Activated T-cell treated with anti-CD3 and anti-CD28 coated beads, Interleukin-2, amount 50 U/mL, for 48 hours (primary cell): ENCODE data around the gene COPS7A.

Experiments used
- DNase-seq, 2 experiments: peaks; one replicate each; pipeline ENCODE4 v3.0.0-alpha.2; 2020

Gene COPS7A

GRCh38 chr12:6771091-6771495 is 47.2 kb downstream of the COPS7A start:
- no peak for DNase-seq

GRCh38 chr12:6771509-6772330 is 47.9 kb downstream of the COPS7A start:
- DNase-seq: no peak

GRCh38 chr12:6772331-6772695 is 48.5 kb downstream of the COPS7A start, which contains the start of gene LAG3:
TSS of gene LAG3 (plus strand) at chr12:6772520. CDS start at chr12:6772853, 333 bp downstream.
- peak; percentile 78 to 82 for DNase-seq

GRCh38 chr12:6772726-6773589 is 49.1 kb downstream of the COPS7A start:
- DNase-seq: no peak

GRCh38 chr12:6773590-6774351 is 49.9 kb downstream of the COPS7A start:
- peak; percentile 81 to 82 for DNase-seq

- DNase-seq: peak; percentile 54 to 59
These were observed 50.7 kb downstream of the COPS7A start for GRCh38 chr12:6774499-6775062.

- DNase-seq: no peak
These were observed 51.6 kb downstream of the COPS7A start for GRCh38 chr12:6775185-6776174.

GRCh38 chr12:6777386-6777785 is 53.5 kb downstream of the COPS7A start:
- DNase-seq: no peak

GRCh38 chr12:6778217-6778573 is 54.3 kb downstream of the COPS7A start:
- no peak for DNase-seq

- DNase-seq: peak; percentile 94 to 95
These were observed 55.0 kb downstream of the COPS7A start for GRCh38 chr12:6778574-6779550.

GRCh38 chr12:6779708-6780432 is 56.0 kb downstream of the COPS7A start:
- peak; percentile 46 to 58 for DNase-seq

GRCh38 chr12:6780573-6780972 is 56.7 kb downstream of the COPS7A start:
- DNase-seq: peak; percentile 64 to 68
